ENCODE results near the gene ANXA11.
"Not testable (repeated sequence)": the region's sequence is repeated elsewhere in the genome, so short reads cannot be mapped to it uniquely, and the experiment has no call there.

Gene ANXA11

DNA sequence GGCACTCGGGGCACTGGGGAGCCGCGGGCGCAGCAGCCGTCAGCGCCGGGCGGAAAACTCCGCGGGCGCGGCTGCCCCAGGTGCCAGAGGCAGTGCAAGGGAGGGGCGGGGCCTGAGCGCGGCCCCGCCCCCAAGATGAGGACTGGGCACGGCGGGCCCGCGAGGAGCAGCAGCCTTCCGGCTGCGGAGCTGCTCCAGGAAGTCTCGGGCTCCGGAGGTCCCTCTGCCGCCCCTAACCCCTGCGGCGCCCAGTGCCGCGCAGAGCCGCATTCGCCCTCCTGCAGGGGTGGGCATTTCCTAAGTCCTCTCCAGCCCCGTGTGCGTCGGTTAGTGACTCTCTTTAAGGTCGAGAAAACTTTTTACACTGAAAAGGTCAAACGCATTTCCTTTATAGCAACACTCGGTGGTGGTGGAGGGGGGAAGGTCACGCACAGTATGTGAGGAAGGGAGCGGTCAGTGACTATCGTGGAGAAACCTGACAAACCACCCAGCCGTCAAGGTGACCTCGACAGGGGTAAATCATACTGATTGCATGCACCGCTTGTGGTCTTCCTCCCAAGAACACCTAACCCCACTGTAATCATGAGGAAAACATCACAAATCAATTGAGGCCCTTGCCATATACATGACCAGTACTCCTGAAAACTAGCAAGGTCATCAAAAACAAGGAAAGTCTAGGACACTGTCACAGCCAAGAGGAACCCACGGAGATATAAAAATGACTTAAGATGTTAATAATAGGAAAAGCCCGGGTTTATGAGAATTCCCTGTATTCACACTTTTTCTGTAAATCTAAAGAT, at the start of gene ANXA11:
TSS of gene ANXA11 (minus strand) at position 61 of the 800 bp plus-strand sequence. CDS start 32,676 bp downstream, outside the sequence.
- Histone ChIP-seq H3K27me3 (replicated peaks) (no peaks in the 10 kb centered on the region), H3K4me3 (ENCODE audit: low read depth, low read length) (peak within 1 kb of the TSS; percentile 77), H3K27ac (peak within 1 kb of the TSS; percentile 98), H3K36me3 (replicated peaks) (no peaks in the 10 kb centered on the region)
- in situ Hi-C loops (cut with HindIII; ENCODE audit: low pct_ligation_motif_present, low sequenced_read_pairs): no loop called here
- TF ChIP-seq, protein P1, sequence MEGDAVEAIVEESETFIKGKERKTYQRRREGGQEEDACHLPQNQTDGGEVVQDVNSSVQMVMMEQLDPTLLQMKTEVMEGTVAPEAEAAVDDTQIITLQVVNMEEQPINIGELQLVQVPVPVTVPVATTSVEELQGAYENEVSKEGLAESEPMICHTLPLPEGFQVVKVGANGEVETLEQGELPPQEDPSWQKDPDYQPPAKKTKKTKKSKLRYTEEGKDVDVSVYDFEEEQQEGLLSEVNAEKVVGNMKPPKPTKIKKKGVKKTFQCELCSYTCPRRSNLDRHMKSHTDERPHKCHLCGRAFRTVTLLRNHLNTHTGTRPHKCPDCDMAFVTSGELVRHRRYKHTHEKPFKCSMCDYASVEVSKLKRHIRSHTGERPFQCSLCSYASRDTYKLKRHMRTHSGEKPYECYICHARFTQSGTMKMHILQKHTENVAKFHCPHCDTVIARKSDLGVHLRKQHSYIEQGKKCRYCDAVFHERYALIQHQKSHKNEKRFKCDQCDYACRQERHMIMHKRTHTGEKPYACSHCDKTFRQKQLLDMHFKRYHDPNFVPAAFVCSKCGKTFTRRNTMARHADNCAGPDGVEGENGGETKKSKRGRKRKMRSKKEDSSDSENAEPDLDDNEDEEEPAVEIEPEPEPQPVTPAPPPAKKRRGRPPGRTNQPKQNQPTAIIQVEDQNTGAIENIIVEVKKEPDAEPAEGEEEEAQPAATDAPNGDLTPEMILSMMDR (IDR thresholded peaks at IDR 0.05; ENCODE audit: low read depth, low read length, missing control alignments): no peak
- DNase-seq: peak; percentile 51

DNA sequence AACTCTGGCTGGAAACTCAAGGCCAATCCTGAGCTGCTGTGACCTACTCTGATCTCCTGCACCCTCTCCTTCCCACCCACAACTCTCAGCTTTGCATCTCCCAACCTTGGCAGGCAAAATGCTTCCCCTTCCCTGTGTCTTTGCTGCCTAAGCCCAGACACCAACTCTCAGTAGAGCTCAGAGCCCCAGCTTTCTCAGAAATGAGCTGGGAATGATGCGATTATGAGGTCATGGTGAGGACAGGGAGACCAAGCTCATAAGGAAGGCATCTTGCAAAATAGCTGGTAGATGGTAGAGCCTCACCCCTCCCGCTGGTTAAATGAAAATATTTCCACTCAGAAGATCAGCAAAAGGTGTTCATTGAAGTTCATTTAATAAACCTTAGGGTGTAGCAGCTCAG, 49.4 kb upstream of the ANXA11 start:
- H3K4me3 ChIP-seq (ENCODE audit: low read depth, low read length); H3K27ac ChIP-seq; in situ Hi-C loops (cut with HindIII; ENCODE audit: low pct_ligation_motif_present, low sequenced_read_pairs); H3K36me3 ChIP-seq (replicated peaks); DNase-seq; H3K27me3 ChIP-seq (replicated peaks): not testable (repeated sequence)

DNA sequence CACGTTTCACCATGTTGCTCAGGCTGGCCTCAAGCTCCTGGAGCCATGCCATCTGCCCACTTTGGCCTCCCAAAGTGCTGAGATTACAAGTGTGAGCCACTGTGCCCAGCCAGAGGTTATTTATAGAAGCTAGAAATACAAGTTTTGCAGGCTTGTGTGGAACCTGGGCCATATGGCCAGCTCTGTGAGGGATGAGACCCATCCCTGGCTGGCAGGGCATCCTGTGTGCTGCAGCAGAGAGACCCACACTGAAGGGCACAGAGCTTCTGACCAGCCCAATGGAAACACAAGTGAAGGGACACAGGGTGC, 48.6 kb upstream of the ANXA11 start:
- H3K36me3 ChIP-seq (replicated peaks); H3K4me3 ChIP-seq (ENCODE audit: low read depth, low read length); H3K27me3 ChIP-seq (replicated peaks); DNase-seq; in situ Hi-C loops (cut with HindIII; ENCODE audit: low pct_ligation_motif_present, low sequenced_read_pairs); H3K27ac ChIP-seq: not testable (repeated sequence)

DNA sequence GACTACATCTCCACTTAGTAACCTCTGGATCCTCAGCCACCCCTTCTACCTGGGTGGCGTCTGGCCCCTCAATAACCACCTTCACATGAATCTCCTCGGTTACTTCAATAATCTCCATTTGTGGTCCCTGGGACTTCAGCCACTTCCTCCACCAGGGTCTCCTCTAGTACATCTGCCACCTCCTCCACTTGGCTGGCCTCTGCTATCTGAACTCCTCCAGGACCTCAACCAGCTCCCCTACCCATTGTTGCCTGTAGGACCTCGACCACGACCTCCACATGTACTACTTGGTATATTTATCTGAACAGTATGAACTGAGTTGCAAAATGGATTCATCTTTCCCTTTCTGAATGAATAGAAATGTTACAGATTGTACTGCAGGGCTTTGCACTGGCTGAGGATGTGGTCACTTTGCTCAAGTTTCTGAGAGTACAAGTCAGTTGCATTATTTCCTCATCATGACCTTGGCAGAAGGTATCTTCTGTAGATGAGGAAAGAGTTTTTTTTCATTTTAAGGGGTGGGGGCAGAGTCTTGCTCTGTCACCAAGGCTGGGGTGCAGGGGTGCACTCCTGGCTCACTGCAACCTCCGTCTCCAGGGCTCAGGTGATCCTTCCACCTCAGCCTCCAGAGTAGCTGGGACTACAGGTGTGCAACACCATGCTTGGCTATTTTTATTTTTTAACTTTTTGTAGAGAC, 48.1 kb upstream of the ANXA11 start:
- no peak for DNase-seq
- Histone ChIP-seq H3K4me3 (ENCODE audit: low read depth, low read length) (no peak overlapping the region), H3K36me3 (replicated peaks) (no peaks in the 10 kb centered on the region), H3K27me3 (replicated peaks) (no peaks in the 10 kb centered on the region), H3K27ac (no peak overlapping the region)
- in situ Hi-C loops (cut with HindIII; ENCODE audit: low pct_ligation_motif_present, low sequenced_read_pairs): no loop called here
- TF ChIP-seq, protein P1 (IDR thresholded peaks at IDR 0.05; ENCODE audit: low read depth, low read length, missing control alignments): no peak

- TF ChIP-seq, protein P1 (IDR thresholded peaks at IDR 0.05; ENCODE audit: low read depth, low read length, missing control alignments): no peak
- in situ Hi-C loops (cut with HindIII; ENCODE audit: low pct_ligation_motif_present, low sequenced_read_pairs): no loop called here
- H3K27ac ChIP-seq: no peak overlapping the region
- no peaks in the 10 kb centered on the region for H3K36me3 ChIP-seq (replicated peaks)
- no peak overlapping the region for H3K4me3 ChIP-seq (ENCODE audit: low read depth, low read length)
- H3K27me3 ChIP-seq (replicated peaks): no peaks in the 10 kb centered on the region
- no peak for DNase-seq
Measured at GRCh38 chr10:80252296-80252887, 47.1 kb upstream of the ANXA11 start.

DNA sequence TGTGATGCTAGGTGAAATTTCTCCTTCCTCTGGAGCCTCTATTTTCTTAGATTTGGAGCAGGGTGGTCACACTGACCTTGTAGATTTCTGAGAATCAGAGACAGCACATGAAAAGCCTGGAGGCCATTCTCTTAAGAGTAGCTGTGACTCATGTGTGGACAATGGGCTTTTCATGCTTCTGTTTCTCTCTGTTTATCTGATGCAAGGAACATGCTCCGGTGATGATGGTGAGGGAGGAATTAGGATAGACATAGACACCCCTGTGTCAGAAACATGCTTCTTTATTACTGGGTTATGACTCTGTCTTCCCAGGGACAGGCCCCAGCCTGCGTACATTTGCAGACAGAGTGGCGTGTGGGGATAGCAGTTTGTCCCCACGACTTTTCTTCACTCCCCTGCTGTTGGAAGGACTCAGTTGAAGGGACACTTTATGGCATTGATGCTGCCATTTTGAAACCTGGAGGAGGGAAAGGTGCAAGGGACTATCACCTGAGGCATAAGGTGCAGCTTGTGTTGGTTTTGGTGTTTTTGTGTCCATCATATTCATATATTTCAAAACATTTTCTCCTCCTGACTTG, 46.5 kb upstream of the ANXA11 start:
- in situ Hi-C loops (cut with HindIII; ENCODE audit: low pct_ligation_motif_present, low sequenced_read_pairs); H3K27me3 ChIP-seq (replicated peaks); H3K27ac ChIP-seq; H3K4me3 ChIP-seq (ENCODE audit: low read depth, low read length); DNase-seq; H3K36me3 ChIP-seq (replicated peaks): not testable (repeated sequence)

- in situ Hi-C loops (cut with HindIII; ENCODE audit: low pct_ligation_motif_present, low sequenced_read_pairs); H3K4me3 ChIP-seq (ENCODE audit: low read depth, low read length); H3K27me3 ChIP-seq (replicated peaks); DNase-seq; H3K27ac ChIP-seq; H3K36me3 ChIP-seq (replicated peaks): not testable (repeated sequence)
Measured at GRCh38 chr10:80250399-80250798, 45.1 kb upstream of the ANXA11 start.

- H3K36me3 ChIP-seq (replicated peaks); in situ Hi-C loops (cut with HindIII; ENCODE audit: low pct_ligation_motif_present, low sequenced_read_pairs); H3K27me3 ChIP-seq (replicated peaks); H3K27ac ChIP-seq; H3K4me3 ChIP-seq (ENCODE audit: low read depth, low read length); DNase-seq: not testable (repeated sequence)
Measured at GRCh38 chr10:80249906-80250305, 44.6 kb upstream of the ANXA11 start.

GRCh38 chr10:80247611-80248010, 42.3 kb upstream of the ANXA11 start:
- H3K36me3 ChIP-seq (replicated peaks); in situ Hi-C loops (cut with HindIII; ENCODE audit: low pct_ligation_motif_present, low sequenced_read_pairs); H3K27ac ChIP-seq; H3K4me3 ChIP-seq (ENCODE audit: low read depth, low read length); H3K27me3 ChIP-seq (replicated peaks); DNase-seq: not testable (repeated sequence)

DNA sequence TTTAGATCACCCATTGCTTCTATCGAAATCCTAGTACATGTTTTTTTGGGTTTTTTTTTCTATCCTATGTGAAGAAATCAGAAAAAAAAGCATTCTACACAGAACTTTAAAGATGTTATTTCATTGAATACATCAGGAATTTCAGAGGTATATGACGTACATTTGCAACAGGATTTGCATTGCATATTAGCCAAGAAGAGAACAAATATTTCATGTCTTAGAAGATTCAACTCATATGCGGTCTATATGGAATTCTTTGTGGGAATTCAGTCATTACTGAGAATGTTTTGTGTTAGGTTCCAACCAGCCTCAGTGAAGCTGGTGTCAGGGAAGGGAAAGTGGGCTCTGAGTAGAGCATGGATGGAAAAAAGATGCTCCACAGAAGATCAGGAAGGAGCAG, 39.0 kb upstream of the ANXA11 start:
- in situ Hi-C loops (cut with HindIII; ENCODE audit: low pct_ligation_motif_present, low sequenced_read_pairs); DNase-seq; H3K27me3 ChIP-seq (replicated peaks); H3K36me3 ChIP-seq (replicated peaks); H3K27ac ChIP-seq; H3K4me3 ChIP-seq (ENCODE audit: low read depth, low read length): not testable (repeated sequence)

DNA sequence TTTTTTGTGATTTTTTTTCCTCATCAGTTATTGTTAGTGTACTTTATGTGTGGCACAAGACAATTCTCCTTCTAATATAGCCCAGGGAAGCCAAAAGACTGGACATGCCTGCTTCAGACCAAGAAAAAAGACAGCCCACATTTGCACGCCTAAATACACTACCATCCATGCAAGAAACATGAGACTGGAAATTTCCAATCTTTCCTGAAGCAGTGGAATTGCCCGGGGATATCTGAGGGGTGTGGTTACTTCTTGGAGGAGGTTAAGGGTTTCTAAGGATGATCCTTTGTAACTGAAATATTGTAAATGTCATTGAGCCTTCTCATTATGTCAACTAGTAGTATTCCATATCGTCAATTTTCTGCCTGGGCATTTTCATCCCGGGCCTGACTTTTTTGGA, 37.0 kb upstream of the ANXA11 start:
- H3K4me3 ChIP-seq (ENCODE audit: low read depth, low read length); H3K27ac ChIP-seq; H3K36me3 ChIP-seq (replicated peaks); DNase-seq; H3K27me3 ChIP-seq (replicated peaks); in situ Hi-C loops (cut with HindIII; ENCODE audit: low pct_ligation_motif_present, low sequenced_read_pairs): not testable (repeated sequence)

Measured in brain microvascular endothelial cell (primary cell).